ENCODE results near the gene ADCK2.
"Not testable (repeated sequence)": the region's sequence is repeated elsewhere in the genome, so short reads cannot be mapped to it uniquely, and the experiment has no call there.

The ADCK2 gene

GRCh38 chr7:140672382-140673062 lies at the start of gene ADCK2:
Gene ADCK2, plus strand, starts transcription at chr7:140672945. Its CDS starts 386 bp downstream, at chr7:140673331.
- Mint-ChIP-seq H3K27ac (peak within 1 kb of the TSS; percentile 88), H3K4me3 (peak within 1 kb of the TSS; percentile 86)

GRCh38 chr7:140623980-140624379 lies 48.8 kb upstream of the ADCK2 start:
- no peak overlapping the region for H3K4me3 Mint-ChIP-seq
- H3K4me1 Mint-ChIP-seq (ENCODE audit: low read depth) = no peaks in the 10 kb centered on the region
- H3K9me3 Mint-ChIP-seq = no peaks in the 10 kb centered on the region
- H3K36me3 Mint-ChIP-seq (ENCODE audit: low read depth) = no peaks in the 10 kb centered on the region
- no peaks in the 10 kb centered on the region for H3K27me3 Mint-ChIP-seq (ENCODE audit: low read depth)
- H3K27ac Mint-ChIP-seq = no peak overlapping the region

More at GRCh38 chr7:140672382-140673062, at the start of gene ADCK2:
- Mint-ChIP-seq H3K36me3 (ENCODE audit: low read depth) (peaks cover 4% of the 10 kb centered on the region), H3K27me3 (ENCODE audit: low read depth) (peaks cover 7% of the 10 kb centered on the region), H3K9me3 (no peaks in the 10 kb centered on the region), H3K4me1 (ENCODE audit: low read depth) (peaks cover 23% of the 10 kb centered on the region)

- Mint-ChIP-seq H3K27me3 (ENCODE audit: low read depth) (no peaks in the 10 kb centered on the region), H3K27ac (no peak overlapping the region), H3K4me3 (no peak overlapping the region), H3K9me3 (no peaks in the 10 kb centered on the region), H3K4me1 (ENCODE audit: low read depth) (no peaks in the 10 kb centered on the region), H3K36me3 (ENCODE audit: low read depth) (no peaks in the 10 kb centered on the region)
Observed at GRCh38 chr7:140624392-140625191, 48.2 kb upstream of the ADCK2 start.

- H3K9me3 Mint-ChIP-seq; H3K27ac Mint-ChIP-seq; H3K4me3 Mint-ChIP-seq; H3K4me1 Mint-ChIP-seq (ENCODE audit: low read depth); H3K36me3 Mint-ChIP-seq (ENCODE audit: low read depth); H3K27me3 Mint-ChIP-seq (ENCODE audit: low read depth): not testable (repeated sequence)
Observed at GRCh38 chr7:140625192-140625558, 47.6 kb upstream of the ADCK2 start.

DNA sequence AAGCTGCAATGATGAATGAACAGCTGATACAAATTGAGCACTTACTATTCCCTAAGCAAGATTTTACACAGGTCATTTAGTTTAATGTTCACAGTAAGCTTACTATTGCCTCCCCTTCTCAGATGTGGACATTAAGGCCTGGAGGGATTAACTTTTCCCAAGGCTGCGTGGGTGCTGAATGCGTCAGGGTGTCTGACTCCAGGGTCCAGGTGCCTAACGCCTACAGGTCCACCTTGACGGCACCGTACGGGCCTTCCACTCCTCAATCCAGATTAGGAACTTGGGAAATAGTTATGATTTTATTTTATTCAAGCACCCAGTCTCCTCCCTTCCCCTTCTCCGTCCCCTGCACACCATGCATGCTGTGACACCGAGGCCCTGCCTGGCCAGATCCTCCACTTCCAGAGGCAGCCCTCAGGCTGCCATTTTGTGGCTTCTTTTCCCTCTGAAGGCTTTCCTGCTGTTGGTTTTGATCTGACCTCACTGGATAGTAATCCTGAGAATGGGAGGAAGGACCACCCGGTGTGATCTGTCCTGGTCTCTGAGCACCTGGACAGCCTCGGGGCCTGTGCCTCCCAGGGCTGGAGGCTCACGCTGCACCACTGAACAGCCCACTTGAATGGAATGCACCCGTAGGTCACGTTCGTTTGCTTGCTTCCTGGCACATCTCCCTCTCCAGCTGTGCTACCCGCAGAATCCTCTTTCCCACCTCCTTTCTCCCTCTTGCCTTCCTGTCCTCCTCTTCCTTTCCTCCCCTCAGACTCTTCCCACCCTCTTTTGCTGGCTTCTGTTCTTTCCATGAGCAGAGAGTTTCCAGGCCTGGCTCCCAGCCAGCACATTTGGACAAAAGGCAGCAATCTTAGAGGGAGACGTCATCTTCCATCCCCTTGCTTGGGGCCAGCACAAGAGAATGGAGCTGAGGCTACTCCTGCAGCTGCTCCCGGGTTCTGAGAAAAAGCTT lies 46.6 kb upstream of the ADCK2 start:
- Mint-ChIP-seq H3K27me3 (ENCODE audit: low read depth) (no peaks in the 10 kb centered on the region), H3K4me1 (ENCODE audit: low read depth) (no peaks in the 10 kb centered on the region), H3K36me3 (ENCODE audit: low read depth) (no peaks in the 10 kb centered on the region), H3K4me3 (no peak overlapping the region), H3K9me3 (no peaks in the 10 kb centered on the region), H3K27ac (no peak overlapping the region)

DNA sequence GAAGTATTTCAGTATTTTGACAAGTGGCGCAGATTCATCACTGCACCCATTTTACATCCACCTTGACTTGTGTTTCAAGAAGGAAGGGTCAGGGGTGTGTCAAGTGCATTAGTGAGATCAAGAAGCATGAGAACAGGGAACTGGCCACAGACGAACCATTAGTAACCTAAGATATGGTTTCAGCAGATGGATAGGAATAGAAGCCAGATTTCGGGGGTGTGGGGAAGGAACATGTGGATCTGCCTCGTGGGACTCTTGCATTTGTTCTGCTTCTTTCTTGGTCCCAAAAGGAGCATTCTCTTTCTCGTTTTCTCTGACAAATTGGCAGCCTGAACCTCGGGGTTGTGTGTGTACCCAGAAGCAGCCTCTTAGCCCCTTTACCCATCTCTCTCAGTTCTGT lies 41.7 kb upstream of the ADCK2 start:
- H3K4me3 Mint-ChIP-seq = no peak overlapping the region
- no peak overlapping the region for H3K27ac Mint-ChIP-seq
- no peaks in the 10 kb centered on the region for H3K4me1 Mint-ChIP-seq (ENCODE audit: low read depth)
- no peaks in the 10 kb centered on the region for H3K36me3 Mint-ChIP-seq (ENCODE audit: low read depth)
- H3K9me3 Mint-ChIP-seq = no peaks in the 10 kb centered on the region
- H3K27me3 Mint-ChIP-seq (ENCODE audit: low read depth) = peaks cover 18% of the 10 kb centered on the region

DNA sequence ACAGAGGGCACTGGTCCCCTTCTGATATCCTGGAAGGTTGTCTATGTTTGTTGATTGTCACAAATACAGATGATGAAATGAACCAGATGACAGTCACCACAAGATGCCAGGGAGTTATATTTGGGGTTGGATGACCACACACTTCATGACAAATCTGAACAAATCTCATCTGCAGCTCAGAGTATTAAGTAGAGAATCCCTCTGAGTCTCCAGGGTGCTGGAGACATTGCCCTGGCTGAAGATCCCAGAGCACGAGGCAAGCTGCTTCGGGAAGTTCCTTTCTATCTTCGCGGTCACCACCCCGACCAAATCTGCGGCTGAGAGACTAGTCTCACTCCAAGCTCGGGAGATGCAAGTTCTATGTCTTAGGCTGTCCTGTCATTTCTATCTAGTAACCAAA lies 41.1 kb upstream of the ADCK2 start:
- H3K27me3 Mint-ChIP-seq (ENCODE audit: low read depth) = peaks cover 21% of the 10 kb centered on the region
- H3K9me3 Mint-ChIP-seq = no peaks in the 10 kb centered on the region
- no peak overlapping the region for H3K4me3 Mint-ChIP-seq
- no peaks in the 10 kb centered on the region for H3K4me1 Mint-ChIP-seq (ENCODE audit: low read depth)
- no peak overlapping the region for H3K27ac Mint-ChIP-seq
- H3K36me3 Mint-ChIP-seq (ENCODE audit: low read depth) = no peaks in the 10 kb centered on the region

DNA sequence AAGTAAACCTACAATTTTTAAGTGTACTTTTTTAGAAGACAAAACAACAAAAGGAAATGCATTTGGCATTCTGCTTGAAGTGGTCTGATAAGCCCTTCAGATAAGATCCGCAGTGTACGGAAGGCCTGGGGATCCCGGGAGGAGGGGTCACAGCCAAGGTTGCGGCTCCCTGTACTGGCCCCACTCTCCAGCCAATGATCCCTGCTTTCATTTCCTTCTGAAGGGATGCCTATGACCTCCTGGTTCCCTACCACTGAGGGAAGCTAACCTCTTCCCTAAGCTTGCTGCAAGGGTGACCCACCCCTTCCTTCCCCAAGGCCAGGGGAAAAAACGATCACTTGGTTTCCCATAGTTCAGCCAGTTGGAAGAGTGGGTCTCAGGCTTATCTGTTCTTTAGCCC lies 37.4 kb upstream of the ADCK2 start:
- Mint-ChIP-seq H3K4me1 (ENCODE audit: low read depth) (peaks cover 8% of the 10 kb centered on the region), H3K27ac (no peak overlapping the region), H3K4me3 (no peak overlapping the region), H3K36me3 (ENCODE audit: low read depth) (no peaks in the 10 kb centered on the region), H3K27me3 (ENCODE audit: low read depth) (peaks cover 55% of the 10 kb centered on the region), H3K9me3 (no peaks in the 10 kb centered on the region)

DNA sequence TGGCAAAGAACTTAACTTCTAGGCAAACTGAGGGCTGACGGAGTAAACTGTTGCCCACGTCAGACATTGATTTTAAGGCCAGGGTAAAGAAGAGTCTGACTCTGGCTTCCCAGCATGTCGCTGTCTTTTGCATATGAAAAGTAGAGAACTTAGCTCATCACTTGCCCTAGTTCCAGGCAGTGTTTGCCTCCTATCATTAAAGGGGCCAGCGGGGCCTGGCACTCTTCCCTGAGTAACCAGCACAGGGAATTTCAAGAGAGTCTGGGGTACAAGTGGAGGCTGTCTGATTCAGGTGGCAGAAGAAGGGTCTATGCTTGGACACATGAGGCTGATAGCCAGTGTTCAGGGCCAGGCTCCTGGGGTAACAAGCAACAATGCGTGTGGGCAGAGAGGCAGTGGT lies 36.9 kb upstream of the ADCK2 start:
- Mint-ChIP-seq H3K9me3 (no peaks in the 10 kb centered on the region), H3K27ac (no peak overlapping the region), H3K4me1 (ENCODE audit: low read depth) (peaks cover 8% of the 10 kb centered on the region), H3K27me3 (ENCODE audit: low read depth) (peaks cover 55% of the 10 kb centered on the region), H3K36me3 (ENCODE audit: low read depth) (no peaks in the 10 kb centered on the region), H3K4me3 (no peak overlapping the region)

GRCh38 chr7:140637400-140637799 lies 35.3 kb upstream of the ADCK2 start:
- peaks cover 10% of the 10 kb centered on the region for H3K4me1 Mint-ChIP-seq (ENCODE audit: low read depth)
- no peak overlapping the region for H3K27ac Mint-ChIP-seq
- no peaks in the 10 kb centered on the region for H3K36me3 Mint-ChIP-seq (ENCODE audit: low read depth)
- peaks cover 62% of the 10 kb centered on the region for H3K27me3 Mint-ChIP-seq (ENCODE audit: low read depth)
- H3K4me3 Mint-ChIP-seq = no peak overlapping the region
- H3K9me3 Mint-ChIP-seq = no peaks in the 10 kb centered on the region

DNA sequence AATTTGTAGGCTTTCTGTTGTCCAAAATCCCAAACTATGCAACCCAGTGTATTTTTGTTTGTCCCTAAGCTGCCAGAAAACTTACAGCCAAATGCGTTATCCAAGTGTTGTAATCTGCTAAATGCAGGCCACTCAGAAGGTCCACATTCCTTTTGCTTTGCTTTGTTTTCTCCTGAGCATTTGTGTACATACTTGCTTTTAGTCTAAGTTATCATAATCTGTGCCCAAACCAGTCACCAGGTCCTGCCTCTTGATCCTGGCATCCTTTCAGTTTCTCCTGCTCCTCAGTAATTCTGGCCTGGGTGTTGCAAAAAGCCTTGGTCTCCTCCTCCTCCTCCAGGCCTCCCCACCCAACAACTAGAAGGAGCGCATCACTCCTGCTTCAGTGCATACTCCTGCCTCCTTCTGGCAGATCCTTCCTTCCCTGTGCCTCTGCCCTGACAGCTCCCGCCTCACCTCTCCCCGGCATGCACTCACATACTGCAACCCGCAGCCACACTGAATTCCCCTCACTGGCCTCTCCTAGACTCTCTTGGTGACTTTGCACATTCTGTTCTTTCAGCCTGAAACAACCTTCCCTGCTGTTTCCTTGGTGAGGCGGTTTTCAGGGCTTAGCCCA lies 34.5 kb upstream of the ADCK2 start:
- Mint-ChIP-seq H3K27ac (no peak overlapping the region), H3K4me1 (ENCODE audit: low read depth) (peaks cover 10% of the 10 kb centered on the region), H3K27me3 (ENCODE audit: low read depth) (peaks cover 69% of the 10 kb centered on the region), H3K36me3 (ENCODE audit: low read depth) (no peaks in the 10 kb centered on the region), H3K9me3 (no peaks in the 10 kb centered on the region), H3K4me3 (no peak overlapping the region)

- H3K27me3 Mint-ChIP-seq (ENCODE audit: low read depth) = peaks cover 75% of the 10 kb centered on the region
- H3K27ac Mint-ChIP-seq = no peak overlapping the region
- no peaks in the 10 kb centered on the region for H3K9me3 Mint-ChIP-seq
- peak overlapping the region; percentile 71 for H3K4me3 Mint-ChIP-seq
- no peaks in the 10 kb centered on the region for H3K36me3 Mint-ChIP-seq (ENCODE audit: low read depth)
- H3K4me1 Mint-ChIP-seq (ENCODE audit: low read depth) = peaks cover 10% of the 10 kb centered on the region
Observed at GRCh38 chr7:140639366-140640053, 33.2 kb upstream of the ADCK2 start.

- H3K27me3 Mint-ChIP-seq (ENCODE audit: low read depth) = peaks cover 79% of the 10 kb centered on the region
Observed at GRCh38 chr7:140640060-140640637, 32.6 kb upstream of the ADCK2 start.

More at GRCh38 chr7:140640060-140640637, 32.6 kb upstream of the ADCK2 start:
- Mint-ChIP-seq H3K4me3 (peak overlapping the region; percentile 71), H3K9me3 (no peaks in the 10 kb centered on the region), H3K27ac (no peak overlapping the region), H3K36me3 (ENCODE audit: low read depth) (no peaks in the 10 kb centered on the region), H3K4me1 (ENCODE audit: low read depth) (peaks cover 10% of the 10 kb centered on the region)

Measured in T-helper 1 cell treated with Interleukin-12 subunit alpha and Interleukin-12 subunit beta and Interleukin-4 antibody, amounts not matched to agents 30 μg/mL and 1 μg/mL, for 36 hours (primary cell).